PC-9 (cell line): ENCODE measurements around the gene SHISA9.

ENCODE experiments used
- EZH2 ChIP-seq: fragments of 200-600 bp; sonication (generic); IDR thresholded peaks from 2 replicates; pipeline ENCODE4 v1.8.0; 2017; ENCODE audit warnings: antibody characterized with exemption, low read depth
- TF ChIP-seq, protein P1 (sequence below): fragments of 200-600 bp; sonication (generic); conservative IDR thresholded peaks from 2 replicates; pipeline ENCODE4 v1.6.1; 2017; ENCODE audit warnings: mixed run types, antibody characterized with exemption, mild to moderate bottlenecking, moderate library complexity

DNA sequence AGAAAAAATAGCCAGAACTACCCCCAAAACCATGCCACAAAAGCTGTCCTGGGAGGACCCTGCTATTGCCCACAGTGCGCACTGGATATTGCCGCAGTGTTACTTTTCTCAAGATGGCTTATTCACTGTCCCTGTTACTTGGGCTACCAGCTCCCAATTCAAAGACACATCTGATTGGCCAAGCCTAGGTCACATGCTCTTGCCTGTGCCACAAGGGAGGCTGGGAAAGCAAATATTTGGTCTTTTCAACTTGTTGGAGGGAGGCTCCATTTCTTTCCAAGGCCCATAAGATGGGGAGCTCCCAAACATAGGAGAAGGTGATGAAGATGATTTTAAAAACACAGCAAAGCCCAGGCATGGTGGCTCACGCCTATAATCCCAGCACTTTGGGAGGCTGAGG is 257.0 kb downstream of the SHISA9 start:
- TF ChIP-seq, protein P1, sequence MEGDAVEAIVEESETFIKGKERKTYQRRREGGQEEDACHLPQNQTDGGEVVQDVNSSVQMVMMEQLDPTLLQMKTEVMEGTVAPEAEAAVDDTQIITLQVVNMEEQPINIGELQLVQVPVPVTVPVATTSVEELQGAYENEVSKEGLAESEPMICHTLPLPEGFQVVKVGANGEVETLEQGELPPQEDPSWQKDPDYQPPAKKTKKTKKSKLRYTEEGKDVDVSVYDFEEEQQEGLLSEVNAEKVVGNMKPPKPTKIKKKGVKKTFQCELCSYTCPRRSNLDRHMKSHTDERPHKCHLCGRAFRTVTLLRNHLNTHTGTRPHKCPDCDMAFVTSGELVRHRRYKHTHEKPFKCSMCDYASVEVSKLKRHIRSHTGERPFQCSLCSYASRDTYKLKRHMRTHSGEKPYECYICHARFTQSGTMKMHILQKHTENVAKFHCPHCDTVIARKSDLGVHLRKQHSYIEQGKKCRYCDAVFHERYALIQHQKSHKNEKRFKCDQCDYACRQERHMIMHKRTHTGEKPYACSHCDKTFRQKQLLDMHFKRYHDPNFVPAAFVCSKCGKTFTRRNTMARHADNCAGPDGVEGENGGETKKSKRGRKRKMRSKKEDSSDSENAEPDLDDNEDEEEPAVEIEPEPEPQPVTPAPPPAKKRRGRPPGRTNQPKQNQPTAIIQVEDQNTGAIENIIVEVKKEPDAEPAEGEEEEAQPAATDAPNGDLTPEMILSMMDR, result no peak
- TF ChIP-seq EZH2, result no peak
